IMR-90 (cell line): ENCODE measurements around the gene KLHL41. TPM values are rescaled to one million over a fixed set of nuclear protein-coding genes. Genes with fewer than 3 reads are reported as not detected.
"Not testable (repeated sequence)": the region's sequence is repeated elsewhere in the genome, so short reads cannot be mapped to it uniquely, and the experiment has no call there.

Source experiments
- ATAC-seq: fragments of 200-7000 bp; cut with Tn5 transposase; 2 replicates; pipeline ENCODE4 v1.9.1; 2020; ENCODE audit warnings: low read depth, mild to moderate bottlenecking, moderate library complexity
- BruUV-seq: library from RNA; stranded (reverse); fragments of 400-500 nt; replicated peaks from 2 replicates; lab custom pipeline; 2021; lab: Mats Ljungman, UMichigan
- CTCF ChIA-PET: fragments of 300-600 bp; formaldehyde crosslinking; extraction: SDS; loops from one replicate; lab custom pipeline; 2021; ENCODE audit warnings: antibody characterized with exemption; lab: Yijun Ruan, JAX
- POLR2A ChIA-PET: fragments of 300-600 bp; sonication (Branson Sonifier 250); formaldehyde crosslinking; loops from one replicate; lab custom pipeline; 2022; ENCODE audit warnings: antibody characterized with exemption; ENCODE audit not compliant: unreplicated experiment; lab: Charles Lee
- DNase-seq: peaks from one replicate; pipeline ENCODE4 v3.0.0; 2013
- H2AFZ ChIP-seq: replicated peaks from 2 replicates; pipeline ENCODE3; 2013; ENCODE audit warnings: low read length, mild to moderate bottlenecking; ENCODE audit not compliant: poor library complexity
- H2AK5ac ChIP-seq: 2 replicates; pipeline ENCODE4 v1.6.1; 2013; ENCODE audit warnings: low read depth, low read length, inconsistent platforms
- H2AK9ac ChIP-seq: replicated peaks from 2 replicates; pipeline ENCODE3; 2013; ENCODE audit warnings: mild to moderate bottlenecking, low read depth, low read length, moderate library complexity; ENCODE audit not compliant: poor library complexity
- H2BK120ac ChIP-seq: 2 replicates; pipeline ENCODE4 v1.6.1; 2013; ENCODE audit warnings: low read depth, low read length, inconsistent platforms
- H2BK15ac ChIP-seq: 3 replicates; pipeline ENCODE4 v1.6.1; 2013; ENCODE audit warnings: low read depth, low read length, inconsistent platforms
- H2BK20ac ChIP-seq: 2 replicates; pipeline ENCODE4 v1.6.1; 2013; ENCODE audit warnings: low read depth, mild to moderate bottlenecking, inconsistent platforms, low read length, moderate library complexity
- H2BK5ac ChIP-seq: 2 replicates; pipeline ENCODE4 v1.6.1; 2013; ENCODE audit warnings: mild to moderate bottlenecking, low read depth, low read length, inconsistent platforms; ENCODE audit not compliant: poor library complexity, severe bottlenecking
- H3K14ac ChIP-seq: replicated peaks from 2 replicates; pipeline ENCODE4 v1.6.1; 2013; ENCODE audit warnings: low read depth, low read length, inconsistent platforms
- H3K18ac ChIP-seq: 2 replicates; pipeline ENCODE4 v1.6.1; 2013; ENCODE audit warnings: low read depth, low read length, control low read depth
- H3K23ac ChIP-seq: 2 replicates; pipeline ENCODE4 v1.6.1; 2013; ENCODE audit warnings: low read depth, low read length, inconsistent platforms
- H3K27ac ChIP-seq: 2 replicates; pipeline ENCODE4 v1.5.1; 2013; ENCODE audit warnings: mild to moderate bottlenecking, control low read depth, low read length; ENCODE audit not compliant: insufficient read depth
- H3K27me3 ChIP-seq: 2 replicates; pipeline ENCODE4 v1.6.1; 2013; ENCODE audit warnings: low read length; ENCODE audit not compliant: control insufficient read depth, insufficient read depth
- H3K36me3 ChIP-seq: 2 replicates; pipeline ENCODE4 v1.6.1; 2013; ENCODE audit warnings: low read length, mixed read lengths; ENCODE audit not compliant: control insufficient read depth, insufficient read depth
- H3K4ac ChIP-seq: 2 replicates; pipeline ENCODE4 v1.6.1; 2013; ENCODE audit warnings: low read depth, low read length, inconsistent platforms
- H3K4me1 ChIP-seq: 2 replicates; pipeline ENCODE4 v1.6.1; 2013; ENCODE audit warnings: low read length, mixed read lengths; ENCODE audit not compliant: control insufficient read depth, insufficient read depth
- H3K4me2 ChIP-seq: 2 replicates; pipeline ENCODE4 v1.6.1; 2013; ENCODE audit warnings: low read depth, mild to moderate bottlenecking, control low read depth, low read length, moderate library complexity
- H3K4me3 ChIP-seq: 2 replicates; pipeline ENCODE4 v1.5.1; 2013; ENCODE audit warnings: low read depth, mild to moderate bottlenecking, control low read depth, low read length, moderate library complexity; ENCODE audit not compliant: insufficient read depth
- H3K56ac ChIP-seq: 2 replicates; pipeline ENCODE4 v1.6.1; 2013; ENCODE audit warnings: low read length, inconsistent platforms; ENCODE audit not compliant: insufficient read depth; ENCODE audit errors: extremely low read depth
- H3K79me1 ChIP-seq, 2 experiments: 2 replicates each; pipeline ENCODE4 v1.6.1; 2013; ENCODE audit warnings: low read length in 2 of 2, inconsistent platforms in 1 of 2, low read depth in 1 of 2
- H3K9ac ChIP-seq: 2 replicates; pipeline ENCODE4 v1.6.1; 2013; ENCODE audit warnings: low read depth, low read length, control low read depth
- H3K9me1 ChIP-seq: 2 replicates; pipeline ENCODE4 v1.6.1; 2013; ENCODE audit warnings: low read length, inconsistent platforms; ENCODE audit not compliant: insufficient read depth
- H3K9me3 ChIP-seq: 2 replicates; pipeline ENCODE4 v1.6.1; 2013; ENCODE audit warnings: low read length; ENCODE audit not compliant: control insufficient read depth, insufficient read depth
- H4K20me1 ChIP-seq: 2 replicates; pipeline ENCODE4 v1.6.1; 2013; ENCODE audit warnings: low read length, inconsistent platforms; ENCODE audit not compliant: insufficient read depth
- H4K5ac ChIP-seq: 2 replicates; pipeline ENCODE4 v1.6.1; 2013; ENCODE audit warnings: mild to moderate bottlenecking, low read depth, low read length, control low read depth
- H4K8ac ChIP-seq, 2 experiments: 2 replicates each; pipeline ENCODE4 v1.6.1; 2013; ENCODE audit warnings: low read depth in 2 of 2, low read length in 2 of 2, control low read depth in 1 of 2, inconsistent platforms in 1 of 2
- H4K91ac ChIP-seq: 2 replicates; pipeline ENCODE4 v1.6.1; 2013; ENCODE audit warnings: low read depth, low read length, inconsistent platforms; ENCODE audit not compliant: insufficient read depth
- WGBS, 2 experiments: methylation state at CpG; one replicate each; pipeline versions ENCODE4 v1.1.5 to v1.1.7; 2013; ENCODE audit warnings: missing lambda C conversion rate in 2 of 2; ENCODE audit not compliant: insufficient read length in 1 of 2; ENCODE audit errors: extremely low coverage in 2 of 2; 5-methylcytosine and 5-hydroxymethylcytosine counted together
- dilution Hi-C: fragments of 300-500 bp; cut with HindIII; formaldehyde crosslinking; loops from one replicate; pipeline ENCODE4 v1.14.3; 2018; ENCODE audit warnings: low sequenced_read_pairs; ENCODE audit not compliant: unreplicated experiment
- in situ Hi-C: fragments of 300-500 bp; cut with MboI; formaldehyde crosslinking; loops from 3 replicates; pipeline ENCODE4 v1.14.3; 2019; ENCODE audit warnings: low sequenced_read_pairs, inconsistent platforms, mixed read lengths
- intact Hi-C: fragments of 100-400 bp; cut with micrococcal nuclease; formaldehyde crosslinking; loops from 2 replicates; pipeline ENCODE4 v1.10.0; 2022
- polyA plus RNA-seq, 3 experiments: library from polyadenylated mRNA; depleted of rRNA; stranded (reverse); fragments of >200 nt; gene quantifications; 2 replicates each; pipeline ENCODE4 v1.2.3, GENCODE V29; 2012; ENCODE audit warnings: low replicate concordance in 1 of 3
- total RNA-seq: library from RNA; depleted of rRNA; stranded (reverse); fragments of >200 nt; gene quantifications from 2 replicates; pipeline ENCODE4 v1.2.3, GENCODE V29; 2012

KLHL41 gene
- total and polyA plus RNA-seq, 2 of the 4 experiments (the other 2 are of a cell fraction) = 0.10 to 0.18 TPM

GRCh38 chr2:169562084-169562483 lies 52.6 kb downstream of the KLHL41 start:
- H2AK9ac ChIP-seq, in situ Hi-C loops, CTCF ChIA-PET, H3K56ac ChIP-seq, H4K8ac ChIP-seq, H4K5ac ChIP-seq, dilution Hi-C loops, H3K23ac ChIP-seq, H3K79me1 ChIP-seq, H2BK120ac ChIP-seq, H3K9ac ChIP-seq, H3K4me1 ChIP-seq, H3K4me2 ChIP-seq, ATAC-seq, intact Hi-C loops, BruUV-seq, H2AFZ ChIP-seq, POLR2A ChIA-PET, H2BK20ac ChIP-seq, H2BK5ac ChIP-seq, H3K4ac ChIP-seq, H3K9me1 ChIP-seq, H4K20me1 ChIP-seq, DNase-seq, H2BK15ac ChIP-seq, H3K36me3 ChIP-seq, H3K27ac ChIP-seq, H2AK5ac ChIP-seq, H3K9me3 ChIP-seq, H3K4me3 ChIP-seq, H4K91ac ChIP-seq, H3K27me3 ChIP-seq, H3K14ac ChIP-seq, H3K18ac ChIP-seq: not testable (repeated sequence)
- WGBS, 2 experiments = no CpG with 5 or more reads among the region's 5 CpGs
